WTC11 (cell line): ENCODE data around the gene PRKN.

Experiments
- AR ChIP-seq: fragments of 250-450 bp; sonication (Bioruptor Pico); IDR thresholded peaks from 2 replicates; pipeline ENCODE4 v1.9.0; 2021; ENCODE audit warnings: mild to moderate bottlenecking
- ATF2 ChIP-seq: sonication (generic); formaldehyde crosslinking; IDR thresholded peaks from 2 replicates; pipeline ENCODE4 v1.8.1; 2022; ENCODE audit warnings: low read depth, missing genetic modification reagents, borderline replicate concordance
- CTCF ChIP-seq: fragments of 200-600 bp; IDR thresholded peaks from 2 replicates; pipeline ENCODE4 v1.8.0; 2022; ENCODE audit warnings: antibody characterized with exemption
- E2F1 ChIP-seq: sonication (generic); formaldehyde crosslinking; IDR thresholded peaks from 2 replicates; pipeline ENCODE4 v1.8.0; 2022; ENCODE audit warnings: mild to moderate bottlenecking, missing genetic modification reagents
- ELF4 ChIP-seq: sonication (generic); formaldehyde crosslinking; IDR thresholded peaks from 2 replicates; pipeline ENCODE4 v1.8.1; 2022; ENCODE audit warnings: low read depth, mild to moderate bottlenecking, moderate library complexity, missing genetic modification reagents
- HMGXB4 ChIP-seq: sonication (generic); formaldehyde crosslinking; IDR thresholded peaks from 2 replicates; pipeline ENCODE4 v1.8.1; 2023; ENCODE audit warnings: mild to moderate bottlenecking, moderate library complexity, missing genetic modification reagents
- IRF2 ChIP-seq: sonication (generic); formaldehyde crosslinking; IDR thresholded peaks from 2 replicates; pipeline ENCODE4 v1.8.0; 2022; ENCODE audit warnings: low read depth, missing genetic modification reagents, borderline replicate concordance
- MAX ChIP-seq: sonication (generic); formaldehyde crosslinking; IDR thresholded peaks from 2 replicates; pipeline ENCODE4 v1.8.0; 2022; ENCODE audit warnings: mild to moderate bottlenecking, missing genetic modification reagents
- STAT6 ChIP-seq: sonication (generic); formaldehyde crosslinking; conservative IDR thresholded peaks from 2 replicates; pipeline ENCODE4 v1.8.1; 2023; ENCODE audit warnings: mild to moderate bottlenecking, low read depth, missing genetic modification reagents, moderate library complexity

GRCh38 chr6:162701551-162701950, 26.0 kb downstream of the PRKN start:
- TF ChIP-seq AR (CRISPR knock-in tag) = no peak
- TF ChIP-seq HMGXB4 (CRISPR knock-in tag) = no peak
- no peak for TF ChIP-seq CTCF
- no peak for TF ChIP-seq ATF2 (CRISPR knock-in tag)
- TF ChIP-seq ELF4 (CRISPR knock-in tag) = no peak
- TF ChIP-seq MAX (CRISPR knock-in tag) = no peak
- no peak for TF ChIP-seq E2F1
- TF ChIP-seq IRF2 (CRISPR knock-in tag) = no peak
- TF ChIP-seq STAT6 (CRISPR knock-in tag) = no peak
